Astrocyte of the cerebellum (primary cell): ENCODE data around the gene VPS25.
A peak's percentile ranks its signal among the peaks of the same experiment; 100 is the strongest.

Experiments used
- DNase-seq: peaks from one replicate; pipeline ENCODE4 v3.0.0-alpha.2; 2011; ENCODE audit warnings: low read depth
- H3K4me3 ChIP-seq: 2 replicates; pipeline ENCODE4 v1.5.1; 2011; ENCODE audit warnings: mild to moderate bottlenecking, low read depth, low read length, moderate library complexity
- CTCF ChIP-seq: IDR thresholded peaks from 2 replicates; pipeline ENCODE4 v1.5.1; 2012; ENCODE audit warnings: low read length, low read depth, moderate library complexity, mild to moderate bottlenecking; ENCODE audit errors: missing control alignments
- in situ Hi-C: cut with HindIII; loops from 2 replicates; pipeline ENCODE4 v1.10.0; 2017; ENCODE audit warnings: low sequenced_read_pairs

The VPS25 gene

GRCh38 chr17:42772945-42773289, 332 bp upstream of the VPS25 start:
- TF ChIP-seq CTCF = no peak
- no peak for DNase-seq
- in situ Hi-C loops = no loop called here
- peak overlapping the region; percentile 94 for H3K4me3 ChIP-seq

- H3K4me3 ChIP-seq = peak overlapping the region; percentile 94
- DNase-seq = no peak
- in situ Hi-C loops = no loop called here
- TF ChIP-seq CTCF = no peak
These were observed 957 bp downstream of the VPS25 start for GRCh38 chr17:42774066-42774745.

- in situ Hi-C loops = no loop called here
- DNase-seq = peak; percentile 43
- H3K4me3 ChIP-seq = no peak overlapping the region
- peak; percentile 40 for TF ChIP-seq CTCF
These were observed 2.4 kb downstream of the VPS25 start for GRCh38 chr17:42775534-42776098.

- DNase-seq = no peak
- no peak overlapping the region for H3K4me3 ChIP-seq
- no peak for TF ChIP-seq CTCF
- in situ Hi-C loops = no loop called here
These were observed 5.3 kb downstream of the VPS25 start for GRCh38 chr17:42778570-42778969.

- H3K4me3 ChIP-seq = peak overlapping the region; percentile 63
- DNase-seq = no peak
- TF ChIP-seq CTCF = no peak
- in situ Hi-C loops = no loop called here
These were observed 6.2 kb downstream of the VPS25 start for GRCh38 chr17:42779304-42779935.

GRCh38 chr17:42779936-42780850, 6.9 kb downstream of the VPS25 start, which contains the start of gene WNK4:
Gene WNK4, plus strand, starts transcription at chr17:42780610. Its CDS starts 89 bp downstream, at chr17:42780699.
- in situ Hi-C loops = no loop called here
- no peak for DNase-seq
- H3K4me3 ChIP-seq = peak within 1 kb of the TSS; percentile 63
- no peak for TF ChIP-seq CTCF
